K562 (cell line): Measurements from ENCODE around the gene RIPOR2.

ENCODE experiments used
- BDP1 ChIP-seq: IDR thresholded peaks from 3 replicates; pipeline ENCODE4 v1.6.1; 2011; ENCODE audit not compliant: insufficient read length, insufficient read depth
- BHLHE40 ChIP-seq: IDR thresholded peaks from 2 replicates; pipeline ENCODE4 v1.6.1; 2011; ENCODE audit warnings: low read length, improper control_type of control experiment
- CTCF ChIP-seq, 3 experiments: IDR thresholded peaks in 2 of 3; conservative IDR thresholded peaks in 1 of 3; 2 replicates each; pipeline ENCODE4 v1.5.1; 2011 to 2012; ENCODE audit warnings: low read length in 3 of 3, mild to moderate bottlenecking in 3 of 3, control low read depth in 2 of 3, improper control_type of control experiment in 1 of 3, inconsistent platforms in 1 of 3, low read depth in 1 of 3, mixed read lengths in 1 of 3, moderate library complexity in 1 of 3; ENCODE audit not compliant: insufficient read depth in 2 of 3
- DDX20 ChIP-seq: fragments of 450-650 bp; IDR thresholded peaks from 2 replicates; pipeline ENCODE4 v1.6.1; 2016; ENCODE audit warnings: missing genetic modification characterization, low read depth, mild to moderate bottlenecking, missing compliant biosample characterization, moderate library complexity
- LEF1 ChIP-seq: fragments of 450-650 bp; IDR thresholded peaks from 2 replicates; pipeline ENCODE4 v1.6.1; 2016; ENCODE audit warnings: mild to moderate bottlenecking
- MYC ChIP-seq, 2 experiments: fragments of 250-450 bp in 1 of 2; sonication (Bioruptor Pico) in 1 of 2; IDR thresholded peaks; 2 replicates each; pipeline versions ENCODE4 v1.5.1 to v1.6.1; 2012 to 2021; ENCODE audit warnings: low read depth in 2 of 2, borderline replicate concordance in 1 of 2, improper control_type of control experiment in 1 of 2, low read length in 1 of 2, mild to moderate bottlenecking in 1 of 2, moderate library complexity in 1 of 2
- NR3C1 ChIP-seq: sonication (generic); formaldehyde crosslinking; IDR thresholded peaks from 2 replicates; pipeline ENCODE4 v1.8.1; 2022; ENCODE audit warnings: missing genetic modification reagents
- PKNOX1 ChIP-seq: fragments of 450-650 bp; IDR thresholded peaks from 2 replicates; pipeline ENCODE4 v1.6.1; 2016
- POLR2A ChIP-seq: fragments of 450-650 bp; conservative IDR thresholded peaks from 2 replicates; pipeline ENCODE4 v1.6.1; 2016
- TF ChIP-seq, protein P1 (sequence below): sonication (generic); formaldehyde crosslinking; IDR thresholded peaks from 2 replicates; pipeline ENCODE4 v1.9.0; 2022; ENCODE audit warnings: mild to moderate bottlenecking, missing genetic modification reagents
- TF ChIP-seq, protein P2 (sequence below): sonication (generic); formaldehyde crosslinking; IDR thresholded peaks from 2 replicates; pipeline ENCODE4 v1.8.0; 2022; ENCODE audit warnings: mild to moderate bottlenecking, missing genetic modification reagents

- TF ChIP-seq, protein P1, sequence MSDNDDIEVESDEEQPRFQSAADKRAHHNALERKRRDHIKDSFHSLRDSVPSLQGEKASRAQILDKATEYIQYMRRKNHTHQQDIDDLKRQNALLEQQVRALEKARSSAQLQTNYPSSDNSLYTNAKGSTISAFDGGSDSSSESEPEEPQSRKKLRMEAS (CRISPR knock-in tag), result no peak
- TF ChIP-seq CTCF (IDR thresholded peaks at IDR 0.05 in 2 of 3, conservative IDR thresholded peaks at IDR 0.05 in 1 of 3; ENCODE audit: insufficient read depth in 2 of 3, low read depth in 1 of 3, low read length in 3 of 3) (no peak), BDP1 (no peak), DDX20 (no peak), LEF1 (no peak), MYC (IDR thresholded peaks at IDR 0.05; ENCODE audit: low read depth, low read length) (no peak), MYC (CRISPR knock-in tag; IDR thresholded peaks at IDR 0.05; ENCODE audit: borderline replicate concordance, low read depth) (no peak), NR3C1 (CRISPR knock-in tag) (no peak), BHLHE40 (no peak), POLR2A (no peak), PKNOX1 (no peak)
- TF ChIP-seq, protein P2, sequence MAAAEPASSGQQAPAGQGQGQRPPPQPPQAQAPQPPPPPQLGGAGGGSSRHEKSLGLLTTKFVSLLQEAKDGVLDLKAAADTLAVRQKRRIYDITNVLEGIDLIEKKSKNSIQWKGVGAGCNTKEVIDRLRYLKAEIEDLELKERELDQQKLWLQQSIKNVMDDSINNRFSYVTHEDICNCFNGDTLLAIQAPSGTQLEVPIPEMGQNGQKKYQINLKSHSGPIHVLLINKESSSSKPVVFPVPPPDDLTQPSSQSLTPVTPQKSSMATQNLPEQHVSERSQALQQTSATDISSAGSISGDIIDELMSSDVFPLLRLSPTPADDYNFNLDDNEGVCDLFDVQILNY, result no peak
Observed at GRCh38 chr6:24861934-24862333, 73.8 kb downstream of the RIPOR2 start.
